GM12878 (cell line): ENCODE measurements around the gene ALDH1L2. TPM values are rescaled to one million over a fixed set of nuclear protein-coding genes. Genes with fewer than 3 reads are reported as not detected.

ENCODE experiments used
- ATAC-seq: fragments of 200-7000 bp; cut with Tn5 transposase; 3 replicates; pipeline ENCODE4 v1.9.1; 2020; ENCODE audit warnings: mild to moderate bottlenecking, moderate library complexity
- BruUV-seq: library from RNA; stranded (reverse); fragments of 400-500 nt; replicated peaks from 2 replicates; lab custom pipeline; 2021; lab: Mats Ljungman, UMichigan
- CTCF ChIA-PET: fragments of 300-600 bp; sonication (Branson Sonifier 250); formaldehyde crosslinking; extraction: SDS; loops from one replicate; lab custom pipeline; 2021; ENCODE audit warnings: inconsistent platforms; lab: Yijun Ruan, JAX
- POLR2A ChIA-PET: fragments of 350-600 bp; formaldehyde crosslinking; extraction: SDS; loops from one replicate; lab custom pipeline; 2021; ENCODE audit warnings: inconsistent platforms; lab: Charles Lee
- RAD21 ChIA-PET: fragments of 300-600 bp; sonication (Branson Sonifier 250); formaldehyde crosslinking; loops from one replicate; lab custom pipeline; 2023; ENCODE audit warnings: antibody characterized with exemption; ENCODE audit not compliant: unreplicated experiment; lab: Charles Lee
- SMC1A ChIA-PET: fragments of 300-600 bp; sonication (Branson Sonifier 250); formaldehyde crosslinking; loops from one replicate; lab custom pipeline; 2023; ENCODE audit not compliant: unreplicated experiment, uncharacterized antibody; lab: Charles Lee
- DNase-seq: peaks from one replicate; pipeline ENCODE4 v3.0.0-alpha.2; 2011; ENCODE audit warnings: low read depth, low spot score
- FAIRE-seq: peaks from 3 replicates; lab custom pipeline; 2011; peaks lifted over from hg19 to GRCh38; lab: Jason Lieb, UNC
- H2AFZ ChIP-seq: 2 replicates; pipeline ENCODE4 v1.6.0; 2011; ENCODE audit warnings: low read depth, low read length, control low read depth; ENCODE audit not compliant: control insufficient read depth
- H3K27ac ChIP-seq: 2 replicates; pipeline ENCODE4 v1.5.1; 2011; ENCODE audit warnings: control low read depth; ENCODE audit not compliant: control insufficient read depth, insufficient read depth
- H3K27me3 ChIP-seq, 2 experiments: replicated peaks in 1 of 2; 2 replicates each; pipeline versions ENCODE4 v1.6.0 to v1.6.1; 2011; ENCODE audit warnings: low read length in 1 of 2; ENCODE audit not compliant: control insufficient read depth in 2 of 2, insufficient read depth in 2 of 2
- H3K36me3 ChIP-seq, 2 experiments: 2 replicates each; pipeline ENCODE4 v1.5.1; 2011; ENCODE audit warnings: low read length in 1 of 2; ENCODE audit not compliant: control insufficient read depth in 2 of 2, insufficient read depth in 2 of 2
- H3K4me1 ChIP-seq: 2 replicates; pipeline ENCODE4 v1.6.1; 2011; ENCODE audit warnings: mild to moderate bottlenecking, low read length, moderate library complexity, mixed read lengths; ENCODE audit not compliant: control insufficient read depth, insufficient read depth
- H3K4me2 ChIP-seq: 2 replicates; pipeline ENCODE4 v1.6.0; 2011; ENCODE audit warnings: control low read depth; ENCODE audit not compliant: control insufficient read depth, insufficient read depth
- H3K4me3 ChIP-seq: fragments of 200-600 bp; sonication (generic); 2 replicates; pipeline ENCODE4 v1.5.1; 2016
- H3K79me2 ChIP-seq: 2 replicates; pipeline ENCODE4 v1.6.0; 2011; ENCODE audit warnings: low read length; ENCODE audit not compliant: control insufficient read depth, insufficient read depth
- H3K9ac ChIP-seq: 2 replicates; pipeline ENCODE4 v1.8.0; 2011; ENCODE audit warnings: low read length, control low read depth, mixed read lengths; ENCODE audit not compliant: control insufficient read depth, insufficient read depth
- H3K9me3 ChIP-seq: replicated peaks from 3 replicates; pipeline ENCODE4 v1.5.1; 2011; ENCODE audit warnings: mild to moderate bottlenecking, low read length; ENCODE audit not compliant: control insufficient read depth, insufficient read depth
- H4K20me1 ChIP-seq: 2 replicates; pipeline ENCODE4 v1.6.0; 2011; ENCODE audit not compliant: control insufficient read depth, insufficient read depth
- ASH2L ChIP-seq: fragments of 300-600, 200-600 bp; sonication (generic); IDR thresholded peaks from 2 replicates; pipeline ENCODE4 v1.6.1; 2017; ENCODE audit warnings: low read depth, mild to moderate bottlenecking, borderline replicate concordance
- CHD1 ChIP-seq: IDR thresholded peaks from 2 replicates; pipeline ENCODE4 v1.6.1; 2012; ENCODE audit warnings: low read depth, low read length, improper control_type of control experiment
- ETV6 ChIP-seq, 2 experiments: fragments of 450-650 bp in 1 of 2; IDR thresholded peaks in 1 of 2; conservative IDR thresholded peaks in 1 of 2; 2 replicates each; pipeline ENCODE4 v1.6.1; 2014; ENCODE audit warnings: antibody characterized with exemption in 1 of 2, borderline replicate concordance in 1 of 2, low read depth in 1 of 2, mild to moderate bottlenecking in 1 of 2, moderate library complexity in 1 of 2
- NRF1 ChIP-seq: conservative IDR thresholded peaks from 2 replicates; pipeline ENCODE4 v1.6.1; 2011; ENCODE audit warnings: mild to moderate bottlenecking, low read depth, low read length, improper control_type of control experiment
- POU2F2 ChIP-seq: IDR thresholded peaks from 3 replicates; pipeline ENCODE4 v1.6.1; 2011; ENCODE audit warnings: low read depth, mild to moderate bottlenecking, low read length, borderline replicate concordance
- RELA ChIP-seq: fragments of 450-650 bp; IDR thresholded peaks from 2 replicates; pipeline ENCODE4 v1.8.0; 2014; ENCODE audit warnings: borderline replicate concordance; ENCODE audit not compliant: partially characterized antibody
- RUNX3 ChIP-seq: IDR thresholded peaks from 2 replicates; pipeline ENCODE4 v1.6.1; 2012; ENCODE audit warnings: low read length, inconsistent platforms
- SIX5 ChIP-seq: IDR thresholded peaks from 2 replicates; pipeline ENCODE4 v1.6.1; 2011; ENCODE audit warnings: mild to moderate bottlenecking, low read depth, low read length, moderate library complexity; ENCODE audit not compliant: severe bottlenecking
- STAT3 ChIP-seq: IDR thresholded peaks from 2 replicates; pipeline ENCODE4 v1.6.1; 2011; ENCODE audit warnings: low read depth, low read length, improper control_type of control experiment
- TAF1 ChIP-seq: IDR thresholded peaks from 2 replicates; pipeline ENCODE4 v1.6.1; 2011; ENCODE audit warnings: mild to moderate bottlenecking, low read depth, low read length, borderline replicate concordance
- TBL1XR1 ChIP-seq: IDR thresholded peaks from 2 replicates; pipeline ENCODE4 v1.6.1; 2012; ENCODE audit warnings: low read depth, low read length, improper control_type of control experiment
- WGBS: methylation state at CpG from one replicate; pipeline ENCODE4 v1.1.6; 2016; ENCODE audit warnings: low lambda C conversion rate; ENCODE audit not compliant: insufficient replicate concordance, insufficient coverage; ENCODE audit errors: missing lambda C conversion rate; 5-methylcytosine and 5-hydroxymethylcytosine counted together
- in situ Hi-C: fragments of 300-500 bp; cut with MboI; formaldehyde crosslinking; loops from 9 replicates; pipeline ENCODE4 v1.14.3; 2018; ENCODE audit warnings: mixed read lengths
- intact Hi-C: fragments of 100-400 bp; cut with micrococcal nuclease; formaldehyde crosslinking; loops from one replicate; pipeline ENCODE4 v1.14.2; 2022; ENCODE audit not compliant: unreplicated experiment
- polyA plus RNA-seq, 11 experiments: library from polyadenylated mRNA; depleted of rRNA in 4 of 11; unstranded in 6 of 11; stranded (reverse) in 5 of 11; fragments of >200 nt; fragmentation: Nextera tagmentation in 4 of 11; fragmentation: Illumina TruSeq in 1 of 11; extraction: Ambion mirVana in 4 of 11; extraction: Trizol in 1 of 11; gene quantifications; 1 replicate in 1 of 11; 2 replicates in 10 of 11; pipeline versions ENCODE4 v1.2.1 to v1.2.3, GENCODE V29; 2011 to 2016; ENCODE audit warnings: inconsistent platforms in 2 of 11, missing spikeins in 2 of 11, low read depth in 1 of 11
- total RNA-seq, 4 experiments: library from RNA; depleted of rRNA in 3 of 4; stranded (reverse); fragments of >200 nt in 3 of 4; fragmentation: Illumina TruSeq in 1 of 4; extraction: Trizol in 1 of 4; gene quantifications; 2 replicates each; pipeline versions ENCODE4 v1.2.1 to v1.2.3, GENCODE V29; 2013 to 2021
- TF ChIP-seq, protein P1 (sequence below): IDR thresholded peaks from 2 replicates; pipeline ENCODE4 v1.6.1; 2011; ENCODE audit warnings: borderline replicate concordance, low read depth, mild to moderate bottlenecking, moderate library complexity, low read length; ENCODE audit not compliant: insufficient read depth, poor library complexity, severe bottlenecking
- TF ChIP-seq, protein P2 (sequence below): fragments of 450-650 bp; IDR thresholded peaks from 2 replicates; pipeline ENCODE4 v1.6.1; 2017; ENCODE audit warnings: antibody characterized with exemption, mild to moderate bottlenecking, moderate library complexity
- TF ChIP-seq, protein P3 (sequence below): IDR thresholded peaks from 2 replicates; pipeline ENCODE4 v1.6.1; 2011; ENCODE audit warnings: low read depth, mild to moderate bottlenecking, low read length, moderate library complexity, borderline replicate concordance; ENCODE audit errors: extremely low read depth
- TF ChIP-seq, protein P4 (sequence below): IDR thresholded peaks from 2 replicates; pipeline ENCODE4 v1.6.1; 2011; ENCODE audit warnings: mild to moderate bottlenecking, low read depth, low read length, moderate library complexity; ENCODE audit not compliant: insufficient replicate concordance

Gene ALDH1L2
- total and polyA plus RNA-seq, 10 of the 15 experiments (the other 5 are each of a cell fraction or from before 2014, with no cell fraction given), result 0.15 to 13.7 (median 8.5) TPM

DNA sequence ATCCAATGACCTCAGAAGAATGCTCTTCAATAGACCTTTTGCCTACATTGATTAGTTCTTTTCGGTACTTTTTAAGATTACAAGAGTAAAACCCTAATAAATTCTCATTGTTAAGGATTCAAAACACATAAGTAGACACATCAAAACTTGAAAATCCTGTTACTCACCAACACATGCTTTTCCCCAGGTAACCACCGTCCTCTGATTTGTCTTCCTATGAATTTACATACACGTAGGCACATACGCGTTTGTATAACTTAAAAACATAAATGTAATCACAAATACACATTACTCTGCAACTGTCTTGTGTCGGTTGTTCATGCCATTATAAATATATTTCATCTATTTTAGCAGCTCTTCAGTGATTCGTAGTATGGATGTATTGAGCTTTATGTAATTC, 22.4 kb upstream of the ALDH1L2 start (continued):
- TF ChIP-seq, protein P1, sequence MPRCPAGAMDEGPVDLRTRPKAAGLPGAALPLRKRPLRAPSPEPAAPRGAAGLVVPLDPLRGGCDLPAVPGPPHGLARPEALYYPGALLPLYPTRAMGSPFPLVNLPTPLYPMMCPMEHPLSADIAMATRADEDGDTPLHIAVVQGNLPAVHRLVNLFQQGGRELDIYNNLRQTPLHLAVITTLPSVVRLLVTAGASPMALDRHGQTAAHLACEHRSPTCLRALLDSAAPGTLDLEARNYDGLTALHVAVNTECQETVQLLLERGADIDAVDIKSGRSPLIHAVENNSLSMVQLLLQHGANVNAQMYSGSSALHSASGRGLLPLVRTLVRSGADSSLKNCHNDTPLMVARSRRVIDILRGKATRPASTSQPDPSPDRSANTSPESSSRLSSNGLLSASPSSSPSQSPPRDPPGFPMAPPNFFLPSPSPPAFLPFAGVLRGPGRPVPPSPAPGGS, result no peak
- TF ChIP-seq CHD1 (no peak), RELA (no peak), ETV6 (conservative IDR thresholded peaks at IDR 0.05 in 1 of 2, IDR thresholded peaks at IDR 0.05 in 1 of 2; ENCODE audit: borderline replicate concordance in 1 of 2, low read depth in 1 of 2) (no peak), ASH2L (no peak)

DNA sequence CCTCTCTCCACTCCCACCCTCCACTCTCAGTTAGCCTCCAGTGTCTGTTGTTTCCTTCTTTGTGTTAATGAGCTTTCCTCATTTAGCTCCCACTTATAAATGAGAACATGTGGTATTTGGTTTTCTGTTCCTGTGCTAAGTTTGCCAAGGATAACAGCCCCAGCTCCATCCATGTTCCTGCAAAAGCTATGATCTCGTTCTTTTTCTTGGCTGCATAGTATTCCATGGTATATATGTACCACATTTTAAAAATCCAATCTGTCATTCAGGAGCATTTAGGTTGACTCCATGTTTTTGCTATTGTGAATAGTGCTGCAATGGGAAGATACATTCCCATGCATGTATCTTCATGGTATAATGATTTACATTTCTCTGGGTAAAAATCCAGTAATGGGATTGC, 20.5 kb upstream of the ALDH1L2 start:
- Histone ChIP-seq H3K4me2 (no peak overlapping the region), H3K9me3 (no peaks in the 10 kb centered on the region), H3K4me1 (0 out of 2 replicates have a peak, but pooled peaks cover 4% of the 10 kb centered on the region), H3K9ac (no peak overlapping the region), H2AFZ (no peak overlapping the region), H3K4me3 (no peak overlapping the region), H3K79me2 (peaks cover 22% of the 10 kb centered on the region), H3K36me3 (no peaks in the 10 kb centered on the region), H3K27ac (no peak overlapping the region), H4K20me1 (no peaks in the 10 kb centered on the region), H3K27me3 (no peaks in the 10 kb centered on the region)
- DNase-seq (no peak), ATAC-seq (no peak), FAIRE-seq (no peak)
- ChIA-PET POLR2A (interaction anchor here (0.7 kb wide), 1 partner anchor 78 kb away, joined by 3 read pairs; no protein-coding TSS in a partner anchor), SMC1A (no interaction called here), RAD21 (no interaction called here), CTCF (no interaction called here)
- intact Hi-C loops, result loop anchor here (10.0 kb wide), 1 partner anchor 640 kb away; no protein-coding TSS in a partner anchor
- in situ Hi-C loops, result no loop called here
- BruUV-seq, result no TSS peak
- WGBS, result 37% methylated on average over 1 of the region's 1 CpG
- TF ChIP-seq SIX5 (no peak), TBL1XR1 (no peak), NRF1 (no peak), RUNX3 (no peak), TAF1 (no peak), STAT3 (no peak), POU2F2 (no peak)
- TF ChIP-seq, protein P2, sequence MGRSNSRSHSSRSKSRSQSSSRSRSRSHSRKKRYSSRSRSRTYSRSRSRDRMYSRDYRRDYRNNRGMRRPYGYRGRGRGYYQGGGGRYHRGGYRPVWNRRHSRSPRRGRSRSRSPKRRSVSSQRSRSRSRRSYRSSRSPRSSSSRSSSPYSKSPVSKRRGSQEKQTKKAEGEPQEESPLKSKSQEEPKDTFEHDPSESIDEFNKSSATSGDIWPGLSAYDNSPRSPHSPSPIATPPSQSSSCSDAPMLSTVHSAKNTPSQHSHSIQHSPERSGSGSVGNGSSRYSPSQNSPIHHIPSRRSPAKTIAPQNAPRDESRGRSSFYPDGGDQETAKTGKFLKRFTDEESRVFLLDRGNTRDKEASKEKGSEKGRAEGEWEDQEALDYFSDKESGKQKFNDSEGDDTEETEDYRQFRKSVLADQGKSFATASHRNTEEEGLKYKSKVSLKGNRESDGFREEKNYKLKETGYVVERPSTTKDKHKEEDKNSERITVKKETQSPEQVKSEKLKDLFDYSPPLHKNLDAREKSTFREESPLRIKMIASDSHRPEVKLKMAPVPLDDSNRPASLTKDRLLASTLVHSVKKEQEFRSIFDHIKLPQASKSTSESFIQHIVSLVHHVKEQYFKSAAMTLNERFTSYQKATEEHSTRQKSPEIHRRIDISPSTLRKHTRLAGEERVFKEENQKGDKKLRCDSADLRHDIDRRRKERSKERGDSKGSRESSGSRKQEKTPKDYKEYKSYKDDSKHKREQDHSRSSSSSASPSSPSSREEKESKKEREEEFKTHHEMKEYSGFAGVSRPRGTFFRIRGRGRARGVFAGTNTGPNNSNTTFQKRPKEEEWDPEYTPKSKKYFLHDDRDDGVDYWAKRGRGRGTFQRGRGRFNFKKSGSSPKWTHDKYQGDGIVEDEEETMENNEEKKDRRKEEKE, result no peak
- TF ChIP-seq, protein P3, sequence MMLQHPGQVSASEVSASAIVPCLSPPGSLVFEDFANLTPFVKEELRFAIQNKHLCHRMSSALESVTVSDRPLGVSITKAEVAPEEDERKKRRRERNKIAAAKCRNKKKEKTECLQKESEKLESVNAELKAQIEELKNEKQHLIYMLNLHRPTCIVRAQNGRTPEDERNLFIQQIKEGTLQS, result no peak
- TF ChIP-seq, protein P4, sequence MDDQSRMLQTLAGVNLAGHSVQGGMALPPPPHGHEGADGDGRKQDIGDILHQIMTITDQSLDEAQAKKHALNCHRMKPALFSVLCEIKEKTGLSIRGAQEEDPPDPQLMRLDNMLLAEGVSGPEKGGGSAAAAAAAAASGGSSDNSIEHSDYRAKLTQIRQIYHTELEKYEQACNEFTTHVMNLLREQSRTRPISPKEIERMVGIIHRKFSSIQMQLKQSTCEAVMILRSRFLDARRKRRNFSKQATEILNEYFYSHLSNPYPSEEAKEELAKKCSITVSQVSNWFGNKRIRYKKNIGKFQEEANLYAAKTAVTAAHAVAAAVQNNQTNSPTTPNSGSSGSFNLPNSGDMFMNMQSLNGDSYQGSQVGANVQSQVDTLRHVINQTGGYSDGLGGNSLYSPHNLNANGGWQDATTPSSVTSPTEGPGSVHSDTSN, result no peak
- TF ChIP-seq, protein P1, result no peak
